Psoas muscle (tissue), 8 donors: ENCODE data around the gene TMEM175. TPM values are rescaled to one million over a fixed set of nuclear protein-coding genes. Genes with fewer than 3 reads are reported as not detected.

Experiments
- ATAC-seq, 4 donors: fragments of 200-7000 bp; cut with Tn5 transposase; one replicate each; pipeline ENCODE4 v1.9.1; 2020; ENCODE audit warnings: moderate library complexity in 3 of 4, mild to moderate bottlenecking in 2 of 4
- DNase-seq, 2 donors: peaks; one replicate each; pipeline ENCODE4 v3.0.0-alpha.2; 2020
- H3K27ac ChIP-seq: fragments of 200-600 bp; one replicate; pipeline ENCODE4 v1.8.0; 2022
- H3K27me3 ChIP-seq, 3 donors: fragments of 200-600 bp in 1 of 3; one replicate each; pipeline versions ENCODE4 v1.6.1 to v1.8.0; 2013 to 2022; ENCODE audit warnings: low read length in 2 of 3, mild to moderate bottlenecking in 2 of 3, moderate library complexity in 1 of 3; ENCODE audit not compliant: insufficient read depth in 3 of 3
- H3K36me3 ChIP-seq, 2 donors: fragments of 200-600 bp in 1 of 2; one replicate each; pipeline versions ENCODE4 v1.6.1 to v1.8.0; 2013 to 2022; ENCODE audit warnings: low read depth in 1 of 2, mild to moderate bottlenecking in 1 of 2, moderate library complexity in 1 of 2; ENCODE audit not compliant: insufficient read depth in 1 of 2
- H3K4me1 ChIP-seq: fragments of 200-600 bp; one replicate; pipeline ENCODE4 v1.8.0; 2022
- H3K4me3 ChIP-seq: fragments of 200-600 bp; one replicate; pipeline ENCODE4 v1.8.0; 2022; ENCODE audit warnings: mild to moderate bottlenecking
- H3K9me3 ChIP-seq: fragments of 200-600 bp; one replicate; pipeline ENCODE4 v1.8.0; 2022
- CTCF ChIP-seq: fragments of 200-600 bp; IDR thresholded peaks from one replicate; pipeline ENCODE4 v1.8.0; 2022; ENCODE audit warnings: antibody characterized with exemption
- WGBS, 3 donors: extraction: QIAGEN DNeasy Blood & Tissue Kit; methylation state at CpG; one replicate each; pipeline versions ENCODE4 v1.1.6 to v1.1.7; 2013; 5-methylcytosine and 5-hydroxymethylcytosine counted together
- intact Hi-C, 2 donors: fragments of 100-400 bp; cut with DNase I; formaldehyde crosslinking; loops; one replicate each; pipeline versions ENCODE4 v1.11.0 to v1.14.2; 2022
- polyA plus RNA-seq, 3 donors: library from polyadenylated mRNA; stranded (reverse); fragments of 200-250 nt; gene quantifications; one replicate each; pipeline ENCODE4 v1.2.3, GENCODE V29; 2013
- total RNA-seq, 4 donors: library from RNA; stranded (reverse); fragmentation: NEBNext Ultra II Directional in 2 of 4; extraction: Animal tissue kit (Norgen Biotek cat#: 25700) in 2 of 4; gene quantifications; one replicate each; pipeline versions ENCODE4 v1.2.1 to v1.2.4, GENCODE V29; 2021 to 2023
- donor health status: healthy with polysubstance abuse.
- donor health status: DM: no; HTN: no; CAD: no; lungs with moderate emphysema.
- donor health status: Bipolar disorder and iron deficiency.
- donor health status: healthy.
- donor health status: DM: yes; HTN: yes; CAD: no.
- donor health status: DM: no; HTN: no; CAD: no.
- donor health status: DM: no; HTN: no; CAD: no.
- donor health status: DM: yes; HTN: yes; CAD: no.

The TMEM175 gene
- total and polyA plus RNA-seq, 7 donors, result 8.7 to 23.9 (median 14.3) TPM

GRCh38 chr4:896630-897029 is 35.6 kb upstream of the TMEM175 start:
- no peak for TF ChIP-seq CTCF
- H3K9me3 ChIP-seq, result no peaks in the 10 kb centered on the region
- H3K36me3 ChIP-seq, result peaks cover 0 to 65% of the 10 kb centered on the region in 2 donors
- 93 to 95% (median 94%) methylated on average over 20 of the region's 20 CpGs for WGBS, 3 donors
- H3K27me3 ChIP-seq, result no peaks in the 10 kb centered on the region
- intact Hi-C loops, result no loop called here
- H3K4me1 ChIP-seq, result no peaks in the 10 kb centered on the region
- no peak overlapping the region for H3K27ac ChIP-seq
- no peak overlapping the region for H3K4me3 ChIP-seq
- no peak for DNase-seq
- ATAC-seq, result no peak

GRCh38 chr4:898123-898522 is 34.1 kb upstream of the TMEM175 start:
- intact Hi-C loops, result no loop called here
- no peak for ATAC-seq
- Histone ChIP-seq H3K27me3 (no peaks in the 10 kb centered on the region), H3K36me3 (peaks cover 0 to 57% of the 10 kb centered on the region in 2 donors), H3K4me1 (no peaks in the 10 kb centered on the region), H3K4me3 (no peak overlapping the region), H3K9me3 (no peaks in the 10 kb centered on the region), H3K27ac (no peak overlapping the region)
- DNase-seq, result no peak
- WGBS, 3 donors, result 93 to 96% (median 94%) methylated on average over 15 of the region's 15 CpGs
- no peak for TF ChIP-seq CTCF

DNA sequence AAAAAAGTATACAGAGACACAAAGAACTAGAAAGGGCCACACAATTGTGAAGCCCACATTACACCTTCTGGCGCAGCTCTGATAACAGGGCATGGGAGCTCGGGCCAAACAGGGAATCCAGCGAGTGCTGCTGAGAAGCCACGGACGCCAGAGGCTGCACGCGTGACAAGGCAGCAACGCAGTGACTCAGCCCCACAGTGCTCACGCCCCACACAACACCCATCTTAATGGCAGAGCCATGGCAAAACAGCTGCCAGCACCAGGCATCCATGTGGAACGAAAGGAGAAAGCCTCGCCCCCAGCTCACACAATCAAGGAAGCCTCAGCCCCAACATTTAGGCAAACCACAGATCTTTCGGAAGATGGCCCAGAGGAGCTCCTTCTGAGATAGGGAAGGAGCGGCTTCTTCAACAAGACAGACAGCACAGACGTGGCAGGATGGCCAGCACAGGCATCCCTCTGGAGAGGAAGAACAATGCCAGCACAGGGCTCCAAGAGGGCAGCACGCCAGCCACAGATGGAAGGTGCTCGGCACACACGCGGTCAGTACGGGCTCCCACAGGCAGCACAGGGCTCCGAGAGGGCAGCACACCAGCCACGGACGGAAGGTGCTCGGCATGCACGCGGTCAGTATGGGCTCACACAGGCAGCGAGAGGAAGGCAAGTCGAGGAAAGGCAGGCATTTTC is 33.2 kb upstream of the TMEM175 start:
- intact Hi-C loops, result no loop called here
- Histone ChIP-seq H3K9me3 (no peaks in the 10 kb centered on the region), H3K36me3 (peaks cover 0 to 57% of the 10 kb centered on the region in 2 donors), H3K4me3 (no peak overlapping the region), H3K4me1 (no peaks in the 10 kb centered on the region), H3K27me3 (no peaks in the 10 kb centered on the region), H3K27ac (no peak overlapping the region)
- DNase-seq (no peak), ATAC-seq (no peak)
- 72 to 82% (median 77%) methylated on average over 27 of the region's 27 CpGs for WGBS, 3 donors
- TF ChIP-seq CTCF, result no peak

DNA sequence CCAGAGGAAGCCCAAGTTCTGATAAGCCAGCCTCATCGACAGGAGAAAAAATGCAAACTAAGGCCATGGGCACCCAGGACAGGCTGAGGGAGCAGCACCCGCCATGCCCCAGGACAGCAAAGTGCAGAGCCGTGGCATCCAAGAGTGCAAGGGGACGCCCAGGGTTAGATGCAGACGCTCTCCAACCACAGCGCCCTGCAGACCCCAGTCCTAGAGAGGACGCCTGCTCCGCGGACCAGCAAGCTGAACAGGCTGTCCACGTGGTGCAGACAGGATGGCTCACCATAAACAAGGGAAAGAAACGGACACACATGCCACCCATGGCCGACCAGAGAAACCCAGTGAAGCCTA is 32.7 kb upstream of the TMEM175 start:
- Histone ChIP-seq H3K27me3 (no peaks in the 10 kb centered on the region), H3K4me3 (no peak overlapping the region), H3K4me1 (no peaks in the 10 kb centered on the region), H3K36me3 (peaks cover 0 to 59% of the 10 kb centered on the region in 2 donors), H3K9me3 (no peaks in the 10 kb centered on the region), H3K27ac (no peak overlapping the region)
- no peak for TF ChIP-seq CTCF
- ATAC-seq (no peak), DNase-seq (no peak)
- WGBS, 3 donors, result 89 to 93% (median 90%) methylated on average over 12 of the region's 12 CpGs
- intact Hi-C loops, result no loop called here

DNA sequence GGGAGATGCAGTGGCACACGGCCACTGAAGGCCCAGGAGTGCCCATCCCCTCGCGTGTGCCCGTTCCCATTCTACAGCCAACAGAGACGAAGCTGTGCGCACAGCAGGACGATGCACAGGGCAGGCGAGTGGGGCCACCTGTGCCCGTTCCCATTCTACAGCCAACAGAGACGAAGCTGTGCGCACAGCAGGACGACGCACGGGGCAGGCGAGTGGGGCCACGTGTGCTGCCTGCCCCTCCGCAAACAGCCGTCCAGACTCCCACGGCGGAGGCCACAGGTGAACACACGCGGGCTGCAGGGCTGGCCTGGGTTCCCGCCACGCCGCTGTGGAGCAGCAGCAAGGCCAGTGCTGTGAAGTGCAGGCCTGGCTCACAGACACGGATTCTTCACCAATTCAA is 32.2 kb upstream of the TMEM175 start:
- intact Hi-C loops, result no loop called here
- H3K27ac ChIP-seq, result no peak overlapping the region
- no peak overlapping the region for H3K4me3 ChIP-seq
- H3K4me1 ChIP-seq, result no peaks in the 10 kb centered on the region
- H3K27me3 ChIP-seq, result no peaks in the 10 kb centered on the region
- no peak for TF ChIP-seq CTCF
- H3K36me3 ChIP-seq, result peaks cover 0 to 61% of the 10 kb centered on the region in 2 donors
- 93 to 95% (median 93%) methylated on average over 26 of the region's 26 CpGs for whole genome bisulfite sequencing, 3 donors
- DNase-seq (no peak), ATAC-seq (no peak)
- H3K9me3 ChIP-seq, result no peaks in the 10 kb centered on the region
